Activated T-cell treated with anti-CD3 and anti-CD28 coated beads for 4 hours (primary cell): ENCODE data around the gene FSTL4.
"Not testable (repeated sequence)": the region's sequence is repeated elsewhere in the genome, so short reads cannot be mapped to it uniquely, and the experiment has no call there.

Experiments
- DNase-seq: peaks from one replicate; pipeline ENCODE4 v3.0.0-alpha.2; 2020

Gene FSTL4

DNA sequence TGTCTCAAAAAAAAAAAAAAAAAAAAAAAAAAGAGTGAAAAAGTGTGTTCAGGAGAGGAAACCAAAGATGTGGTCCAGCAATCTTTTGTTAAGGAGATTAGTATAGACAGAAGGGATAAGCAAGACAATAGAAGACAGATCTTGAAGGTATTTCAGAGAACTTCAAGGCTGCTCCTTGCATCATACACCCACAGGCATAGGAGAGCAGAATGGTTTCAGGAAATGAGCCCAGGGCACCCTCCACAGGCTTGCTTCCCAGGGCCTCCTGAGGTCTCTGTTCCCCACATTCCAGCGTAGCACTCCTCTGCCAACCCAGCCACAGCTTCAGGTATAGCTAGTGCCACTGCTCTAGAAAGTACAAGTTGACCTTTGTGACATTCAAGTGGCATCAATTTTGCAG, 65.8 kb downstream of the FSTL4 start:
- DNase-seq = no peak

DNA sequence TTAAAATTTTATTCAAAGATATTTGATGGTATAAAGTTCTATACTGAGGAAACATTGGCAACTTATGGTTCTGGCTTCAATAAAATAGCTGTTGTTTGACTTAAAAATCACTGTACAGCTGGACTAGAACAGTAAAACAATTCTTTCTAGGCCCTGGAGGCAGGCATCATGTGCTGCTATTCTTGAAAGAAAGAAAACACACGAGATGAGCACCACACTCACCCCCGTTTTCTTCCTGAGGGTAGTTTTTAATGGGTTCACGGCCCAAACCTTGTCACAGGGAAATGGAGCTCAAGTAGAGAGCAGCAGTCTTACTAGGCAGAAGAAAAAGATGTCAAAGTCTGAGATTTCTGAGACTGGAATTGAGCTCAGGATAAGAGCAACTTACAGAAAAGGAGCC, 68.0 kb downstream of the FSTL4 start:
- no peak for DNase-seq

DNA sequence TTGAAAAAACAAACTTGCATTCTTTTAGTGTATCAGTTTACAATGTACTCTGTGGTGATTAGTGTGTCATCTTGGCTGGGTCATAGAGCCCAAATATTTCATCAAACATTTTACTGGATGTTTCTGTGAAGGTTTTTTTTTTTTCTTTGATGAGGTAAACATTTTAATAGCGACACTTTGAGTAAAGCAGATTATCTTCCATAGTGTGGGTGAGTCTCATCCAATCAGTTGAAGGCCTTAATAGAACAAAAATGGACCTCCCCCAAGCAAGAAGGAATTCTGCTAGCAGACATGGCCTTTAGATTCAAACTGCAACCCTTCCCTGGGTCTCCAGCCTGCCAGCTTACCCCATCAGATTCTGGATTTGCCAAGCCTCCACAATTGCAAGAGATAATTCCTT, 72.5 kb downstream of the FSTL4 start:
- DNase-seq = no peak

- DNase-seq = no peak
Observed at GRCh38 chr5:133538718-133539117, 73.6 kb downstream of the FSTL4 start.

- not testable (repeated sequence) for DNase-seq
Observed at GRCh38 chr5:133535241-133535929, 77.0 kb downstream of the FSTL4 start.

DNA sequence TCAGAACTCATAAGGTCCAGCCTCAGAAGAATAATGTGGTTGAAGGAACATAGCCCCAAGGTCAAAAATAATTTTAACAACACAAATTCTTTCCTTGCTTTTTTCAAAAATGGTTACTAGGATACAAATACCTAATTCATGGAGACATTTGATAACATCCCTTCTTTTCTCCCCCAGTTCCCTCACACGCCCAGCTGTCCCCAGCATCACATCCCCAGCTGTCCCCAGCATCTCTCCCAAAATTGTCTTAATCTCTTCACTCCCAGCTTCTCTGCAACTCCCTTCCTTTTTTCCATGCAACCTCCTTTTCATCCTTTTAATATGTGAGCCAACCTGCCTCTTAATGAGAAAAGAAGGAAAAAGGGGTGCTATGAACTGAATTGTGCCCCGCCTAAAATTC, 77.8 kb downstream of the FSTL4 start:
- DNase-seq = no peak

DNA sequence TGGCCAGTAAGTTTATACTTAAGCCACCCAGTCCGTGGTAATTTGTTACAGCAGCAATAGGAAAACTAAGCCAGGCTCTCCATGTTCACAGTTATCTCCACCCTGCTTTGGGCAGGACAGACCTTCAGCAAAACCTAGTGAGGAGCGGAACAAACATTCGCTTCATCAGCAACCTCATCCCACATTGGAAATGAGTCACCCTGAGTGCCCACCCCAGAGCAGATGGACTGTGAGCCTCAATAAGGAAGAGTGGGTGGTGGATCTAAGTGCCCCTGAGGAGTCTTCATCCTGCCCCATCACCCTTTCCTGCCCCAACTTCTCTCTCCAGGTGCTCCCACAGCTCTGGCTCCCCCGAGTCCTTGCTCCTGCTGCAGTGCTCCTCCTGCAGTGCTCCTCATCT, 78.8 kb downstream of the FSTL4 start:
- DNase-seq = no peak

DNA sequence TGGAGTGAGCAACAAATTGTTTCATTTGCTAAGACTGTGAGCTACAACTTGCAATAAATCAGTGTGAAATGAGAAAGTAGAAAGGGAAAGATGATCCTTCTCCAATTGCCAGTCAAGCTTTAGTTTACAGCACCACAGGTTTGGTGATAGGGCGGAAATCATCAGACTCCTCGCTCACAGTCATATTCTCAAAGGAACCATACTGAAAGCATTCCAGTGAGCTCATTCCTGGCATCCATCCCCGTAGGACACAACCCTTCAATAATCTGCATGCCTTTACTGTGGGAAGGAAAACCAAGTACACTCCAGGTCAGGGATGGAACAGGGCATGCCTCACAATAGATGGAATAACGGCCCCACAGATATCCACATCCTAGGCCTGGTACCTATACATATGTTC, 80.7 kb downstream of the FSTL4 start:
- no peak for DNase-seq

- no peak for DNase-seq
Observed at GRCh38 chr5:133531178-133531577, 81.2 kb downstream of the FSTL4 start.

DNA sequence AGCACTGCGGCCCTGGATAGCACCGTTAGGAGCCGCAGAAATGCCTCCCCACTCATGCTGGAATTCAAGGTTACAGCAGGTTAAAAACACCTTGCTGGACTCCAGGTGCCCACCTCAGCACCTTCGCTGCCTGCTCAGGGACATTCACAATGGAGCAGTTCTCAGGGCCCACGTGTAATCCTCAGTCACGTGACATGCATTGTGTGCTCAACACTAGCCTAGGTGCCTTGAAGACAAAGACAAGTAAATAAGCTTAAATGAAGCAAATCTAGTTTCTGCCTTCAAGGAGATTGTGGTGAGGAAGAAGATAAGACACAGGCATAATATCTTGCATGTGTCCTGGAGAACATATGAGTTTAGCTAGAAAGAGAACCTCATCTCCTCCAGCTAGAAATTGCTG, 82.1 kb downstream of the FSTL4 start:
- no peak for DNase-seq

DNA sequence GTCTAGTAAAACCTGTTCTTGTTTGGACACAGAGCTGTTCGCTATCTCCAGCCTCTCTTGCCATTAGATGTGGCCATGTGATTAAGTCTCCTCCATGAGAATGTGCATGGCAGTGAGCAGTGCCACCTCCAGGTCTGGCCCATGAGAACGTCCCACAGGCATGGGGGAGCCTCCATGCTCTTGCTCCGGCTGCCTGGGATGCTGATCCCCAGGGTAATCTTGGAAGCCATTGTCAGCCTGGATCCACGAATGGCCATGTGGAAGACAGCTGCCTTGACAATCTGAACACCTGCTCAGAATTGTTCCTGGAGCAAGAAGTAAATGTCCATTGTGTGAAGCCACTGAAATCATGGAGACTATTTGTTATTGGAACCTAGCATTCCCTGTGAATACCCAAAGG, 83.5 kb downstream of the FSTL4 start:
- DNase-seq = no peak

DNA sequence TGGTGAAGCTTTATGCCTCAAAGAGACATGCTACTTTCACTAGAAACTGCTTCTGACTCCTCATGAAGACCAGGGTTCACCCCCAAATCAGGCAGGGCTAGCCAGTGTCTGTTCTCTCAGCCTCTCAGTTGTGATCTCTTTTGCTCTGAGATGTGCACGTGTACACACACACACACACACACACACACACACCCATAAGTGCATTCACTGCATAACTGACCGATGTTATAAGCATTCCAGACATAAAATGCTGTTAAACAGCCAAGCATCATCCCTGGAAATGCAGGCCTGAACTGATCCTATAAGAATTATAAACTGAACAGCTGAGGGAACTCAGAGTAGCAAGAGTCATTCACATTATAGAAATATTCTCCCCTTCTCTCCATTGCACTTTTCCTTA, 85.0 kb downstream of the FSTL4 start:
- no peak for DNase-seq

GRCh38 chr5:133526368-133526767, 86.0 kb downstream of the FSTL4 start:
- DNase-seq = no peak

DNA sequence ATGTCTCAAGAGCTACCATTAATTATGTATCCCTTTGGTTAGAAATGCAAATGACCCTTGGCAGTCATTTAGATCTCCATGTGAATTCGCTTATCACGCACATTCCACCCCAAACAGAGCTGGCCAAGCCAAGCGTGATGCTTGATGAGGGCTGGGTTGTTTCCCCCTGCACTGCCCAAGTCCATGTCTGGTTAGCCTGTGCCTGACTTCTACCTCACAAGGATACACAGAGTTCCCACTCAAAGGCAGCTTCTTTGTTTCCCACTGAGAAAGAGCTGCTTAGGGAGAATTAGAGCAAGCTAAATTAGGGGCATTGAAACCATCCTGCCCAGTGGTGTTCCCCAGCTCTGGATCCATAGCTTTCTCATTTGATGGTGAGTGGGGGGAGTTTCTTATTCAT, 87.2 kb downstream of the FSTL4 start:
- no peak for DNase-seq

DNA sequence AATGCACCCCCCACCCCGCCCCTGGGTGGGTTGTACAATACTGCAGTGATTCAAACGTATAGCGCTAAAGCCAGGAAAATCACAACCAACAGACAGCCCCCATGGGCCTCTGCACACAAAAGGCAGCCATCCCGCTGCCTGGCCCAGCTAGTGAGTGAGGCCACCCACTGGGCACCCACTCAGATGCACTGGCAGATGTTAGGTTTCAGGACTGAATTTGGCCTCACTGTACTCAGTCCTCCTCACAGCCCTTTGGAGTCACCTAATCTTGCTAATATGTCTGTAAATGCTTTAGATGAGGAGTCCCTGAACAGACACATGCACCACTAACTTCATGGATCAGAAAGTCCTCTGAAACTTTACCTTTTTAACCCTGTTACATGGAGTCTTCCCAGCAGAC, 87.7 kb downstream of the FSTL4 start:
- no peak for DNase-seq

DNA sequence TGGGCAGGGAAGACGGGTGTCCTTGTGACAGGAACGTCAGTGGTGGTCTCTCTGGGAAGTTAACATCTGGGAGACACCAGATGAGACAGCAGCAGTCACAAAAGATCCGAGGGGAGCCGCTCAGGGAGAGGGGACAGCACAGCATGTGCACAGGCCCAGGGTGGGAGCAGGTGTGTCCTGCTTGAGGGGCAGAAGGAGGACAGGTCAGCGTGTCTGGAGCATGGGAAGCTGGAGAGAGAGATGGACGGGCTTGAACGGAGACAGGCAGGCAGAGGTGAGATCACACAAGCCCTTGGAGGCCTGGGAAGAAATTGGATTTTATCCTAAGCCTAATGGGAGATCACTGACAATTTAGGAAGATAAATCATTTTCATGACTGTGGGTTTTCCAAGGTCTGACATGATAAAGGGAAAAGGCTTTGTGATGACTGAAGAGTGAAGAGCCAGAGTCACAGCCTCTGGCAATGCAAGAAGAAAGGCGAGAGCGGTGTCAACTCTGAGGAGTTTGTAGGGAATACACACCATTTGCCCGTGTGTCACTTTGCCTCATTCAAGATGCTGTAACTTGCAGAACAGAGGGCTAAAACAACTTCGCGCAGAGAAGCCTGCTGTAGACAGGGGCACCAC, 88.3 kb downstream of the FSTL4 start:
- DNase-seq = no peak

DNA sequence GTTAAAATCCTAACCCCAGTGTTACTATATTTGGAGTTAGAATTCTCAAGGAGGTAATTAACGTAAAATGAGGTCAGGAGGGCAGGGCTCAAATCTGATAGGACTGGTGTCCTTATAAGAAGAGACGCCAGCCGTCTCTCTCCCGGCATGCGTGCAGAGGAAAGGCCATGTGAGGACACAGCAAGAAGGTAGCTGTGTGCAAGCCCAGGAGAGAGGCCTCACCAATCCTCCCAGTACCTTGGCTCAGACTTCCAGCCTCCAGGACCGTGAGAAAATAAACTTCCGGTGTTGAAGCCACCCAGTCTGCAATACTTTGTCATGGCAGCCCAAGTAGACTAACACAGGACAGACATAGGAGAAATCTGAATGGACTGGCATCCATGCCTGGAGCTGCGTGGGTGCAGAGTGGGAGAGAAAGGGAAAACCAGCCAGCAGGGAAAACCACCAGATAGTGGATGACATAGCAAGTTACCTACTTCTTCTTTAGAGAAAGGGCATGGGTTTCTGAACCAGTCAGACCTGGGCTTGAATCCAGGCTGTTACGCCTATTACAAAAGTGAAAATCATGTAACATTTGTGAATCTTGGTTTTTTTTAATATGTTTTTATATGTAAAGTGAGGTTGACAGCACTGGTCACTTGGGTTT, 89.2 kb downstream of the FSTL4 start:
- no peak for DNase-seq

GRCh38 chr5:133521801-133522200, 90.5 kb downstream of the FSTL4 start:
- DNase-seq = no peak

- no peak for DNase-seq
Observed at GRCh38 chr5:133520991-133521706, 91.2 kb downstream of the FSTL4 start.

DNA sequence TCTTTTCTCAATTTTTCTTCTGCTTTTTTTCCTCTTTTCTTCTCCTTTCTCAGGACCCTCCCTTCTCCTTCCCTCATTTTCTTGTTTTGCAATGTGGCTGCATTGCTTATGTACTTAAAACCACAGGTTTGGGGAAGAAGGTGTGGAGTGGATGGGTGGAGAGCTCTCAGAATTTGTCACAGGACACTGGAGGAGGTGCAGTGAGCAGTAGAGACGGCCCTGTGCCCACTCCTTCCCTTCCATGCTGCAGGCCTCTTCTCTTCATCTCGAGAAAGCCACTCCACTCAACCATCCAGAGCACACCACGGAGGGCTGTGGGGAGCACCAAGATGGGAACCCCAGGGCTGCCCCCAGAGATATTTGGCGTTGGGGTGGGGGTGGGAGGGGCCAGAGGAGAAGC, 92.3 kb downstream of the FSTL4 start:
- DNase-seq = no peak

DNA sequence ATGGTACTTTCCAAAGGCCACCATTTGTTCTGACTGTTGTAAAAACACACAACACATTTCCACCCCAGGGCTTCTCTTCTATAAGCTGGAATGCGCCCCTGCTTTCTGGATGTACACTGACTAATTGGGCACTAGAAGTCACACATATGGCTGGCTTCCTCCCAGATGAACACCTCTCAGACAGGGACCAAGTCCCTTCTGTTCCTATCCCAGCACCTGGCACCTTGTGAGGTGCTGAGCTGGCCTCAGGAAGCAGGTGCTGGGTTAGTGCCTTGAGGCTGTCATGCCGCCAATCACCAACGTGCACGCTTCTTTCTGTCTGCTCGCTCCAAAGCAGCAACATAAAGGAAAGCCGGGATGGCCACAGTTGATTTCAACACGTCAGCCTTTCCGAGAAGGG, 93.2 kb downstream of the FSTL4 start:
- no peak for DNase-seq

GRCh38 chr5:133514456-133514855, 97.9 kb downstream of the FSTL4 start:
- no peak for DNase-seq

DNA sequence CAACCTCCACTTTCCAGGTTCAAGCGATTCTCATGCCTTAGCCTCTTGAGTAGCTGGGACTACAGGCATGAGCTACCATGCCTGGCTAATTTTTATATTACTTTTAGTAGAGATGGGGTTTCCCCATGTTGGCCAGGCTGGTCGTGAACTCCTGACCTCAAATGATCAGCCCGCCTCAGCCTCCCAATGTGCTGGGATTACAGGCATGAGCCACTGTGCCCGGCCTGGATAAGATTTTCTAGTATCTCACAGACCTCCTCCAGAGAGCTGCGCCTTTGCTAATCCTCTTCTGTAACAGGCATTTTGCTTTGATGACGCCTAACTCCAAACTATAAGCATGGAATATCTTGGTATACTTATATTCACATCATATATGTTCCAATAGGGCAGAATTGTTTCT, 99.4 kb downstream of the FSTL4 start:
- DNase-seq = no peak

- DNase-seq = no peak
Observed at GRCh38 chr5:133511653-133512235, 100.6 kb downstream of the FSTL4 start.
